MCF 10A (cell line): ENCODE results near the gene PDE8B. TPM values are rescaled to one million over a fixed set of nuclear protein-coding genes. Genes with fewer than 3 reads are reported as not detected.

Experiments used
- BruUV-seq: library from RNA; stranded (reverse); fragments of 400-500 nt; replicated peaks from 2 replicates; lab custom pipeline; 2021; lab: Mats Ljungman, UMichigan
- CTCF ChIA-PET: fragments of 300-600 bp; sonication (Branson Sonifier 250); formaldehyde crosslinking; extraction: SDS; loops from one replicate; lab custom pipeline; 2021; ENCODE audit warnings: antibody characterized with exemption, inconsistent platforms; lab: Yijun Ruan, JAX
- POLR2A ChIA-PET: fragments of 300-600, 350-650 bp; sonication (Branson Sonifier 250); formaldehyde crosslinking; extraction: SDS; loops from one replicate; lab custom pipeline; 2020; ENCODE audit warnings: antibody characterized with exemption, inconsistent platforms; lab: Yijun Ruan, JAX
- DNase-seq: peaks from one replicate; pipeline ENCODE4 v3.0.0-alpha.2; 2018; ENCODE audit not compliant: unreplicated experiment
- H3K27ac Mint-ChIP-seq: one replicate; pipeline ENCODE4 v1.8.0; 2022; ENCODE audit warnings: mild to moderate bottlenecking, low read depth, mixed read lengths; ENCODE audit not compliant: unreplicated experiment
- H3K27me3 Mint-ChIP-seq: one replicate; pipeline ENCODE4 v1.8.0; 2022; ENCODE audit warnings: mixed read lengths; ENCODE audit not compliant: insufficient read depth, unreplicated experiment
- H3K36me3 Mint-ChIP-seq: one replicate; pipeline ENCODE4 v1.8.0; 2022; ENCODE audit warnings: mild to moderate bottlenecking, moderate library complexity, mixed read lengths; ENCODE audit not compliant: insufficient read depth, unreplicated experiment
- H3K4me1 Mint-ChIP-seq: one replicate; pipeline ENCODE4 v1.8.0; 2022; ENCODE audit warnings: mixed read lengths; ENCODE audit not compliant: insufficient read depth, unreplicated experiment
- H3K4me3 Mint-ChIP-seq: one replicate; pipeline ENCODE4 v1.8.0; 2022; ENCODE audit warnings: mild to moderate bottlenecking, moderate library complexity, mixed read lengths; ENCODE audit not compliant: unreplicated experiment
- H3K9me3 Mint-ChIP-seq: one replicate; pipeline ENCODE4 v1.8.0; 2022; ENCODE audit warnings: mixed read lengths; ENCODE audit not compliant: unreplicated experiment
- CTCF ChIP-seq: fragments of 200-600 bp; IDR thresholded peaks from one replicate; pipeline ENCODE4 v1.8.0; 2022; ENCODE audit warnings: antibody characterized with exemption, mild to moderate bottlenecking; ENCODE audit not compliant: unreplicated experiment
- intact Hi-C: fragments of 100-400 bp; cut with micrococcal nuclease; formaldehyde crosslinking; loops from 2 replicates; pipeline ENCODE4 v1.14.1; 2022
- total RNA-seq: library from RNA; stranded (reverse); gene quantifications from 2 replicates; pipeline ENCODE4 v1.2.3, GENCODE V29; 2022

The PDE8B gene
- total RNA-seq, 1 experiment from 2014 or later = not detected

DNA sequence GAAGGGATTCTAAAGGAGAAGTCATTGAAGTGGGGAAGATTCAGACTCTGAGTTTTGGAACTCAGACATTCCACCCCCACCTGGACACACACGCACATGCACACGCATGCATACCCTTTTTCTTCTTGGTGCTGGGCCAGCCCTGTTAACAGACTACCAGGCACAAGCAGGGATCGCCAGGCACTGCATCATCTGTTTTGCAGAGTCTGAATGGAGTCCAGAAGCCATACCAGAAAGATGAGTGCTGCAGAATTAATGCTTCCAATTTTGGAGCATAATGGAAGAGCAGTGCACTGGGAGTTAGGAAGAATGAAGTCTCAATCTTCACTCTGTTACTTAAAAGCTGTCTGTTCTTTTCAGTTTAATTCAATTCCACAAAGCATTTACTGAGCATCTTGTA lies 95.5 kb downstream of the PDE8B start:
- TF ChIP-seq CTCF = no peak
- Mint-ChIP-seq H3K36me3 (no peaks in the 10 kb centered on the region), H3K4me1 (no peaks in the 10 kb centered on the region), H3K9me3 (no peaks in the 10 kb centered on the region), H3K27me3 (no peaks in the 10 kb centered on the region), H3K27ac (no peak overlapping the region), H3K4me3 (no peak overlapping the region)
- intact Hi-C loops = no loop called here
- ChIA-PET CTCF (interaction anchor here (1.0 kb wide), 1 partner anchor 9 kb away, joined by 3 read pairs; no protein-coding TSS in a partner anchor), POLR2A (no interaction called here)
- BruUV-seq = no TSS peak
- no peak for DNase-seq

- intact Hi-C loops = no loop called here
- ChIA-PET POLR2A (no interaction called here), CTCF (interaction anchor here (0.5 to 1.0 kb wide), 2 partner anchors 8 to 186 kb away, joined by 3 read pairs; partner anchors contain the start of gene WDR41)
- no peak overlapping the region for H3K4me3 Mint-ChIP-seq
- no peaks in the 10 kb centered on the region for H3K4me1 Mint-ChIP-seq
- DNase-seq = no peak
- BruUV-seq = no TSS peak
- TF ChIP-seq CTCF = no peak
- no peaks in the 10 kb centered on the region for H3K27me3 Mint-ChIP-seq
- no peaks in the 10 kb centered on the region for H3K36me3 Mint-ChIP-seq
- H3K27ac Mint-ChIP-seq = no peak overlapping the region
- no peaks in the 10 kb centered on the region for H3K9me3 Mint-ChIP-seq
Observed at GRCh38 chr5:77306531-77306930, 96.1 kb downstream of the PDE8B start.

DNA sequence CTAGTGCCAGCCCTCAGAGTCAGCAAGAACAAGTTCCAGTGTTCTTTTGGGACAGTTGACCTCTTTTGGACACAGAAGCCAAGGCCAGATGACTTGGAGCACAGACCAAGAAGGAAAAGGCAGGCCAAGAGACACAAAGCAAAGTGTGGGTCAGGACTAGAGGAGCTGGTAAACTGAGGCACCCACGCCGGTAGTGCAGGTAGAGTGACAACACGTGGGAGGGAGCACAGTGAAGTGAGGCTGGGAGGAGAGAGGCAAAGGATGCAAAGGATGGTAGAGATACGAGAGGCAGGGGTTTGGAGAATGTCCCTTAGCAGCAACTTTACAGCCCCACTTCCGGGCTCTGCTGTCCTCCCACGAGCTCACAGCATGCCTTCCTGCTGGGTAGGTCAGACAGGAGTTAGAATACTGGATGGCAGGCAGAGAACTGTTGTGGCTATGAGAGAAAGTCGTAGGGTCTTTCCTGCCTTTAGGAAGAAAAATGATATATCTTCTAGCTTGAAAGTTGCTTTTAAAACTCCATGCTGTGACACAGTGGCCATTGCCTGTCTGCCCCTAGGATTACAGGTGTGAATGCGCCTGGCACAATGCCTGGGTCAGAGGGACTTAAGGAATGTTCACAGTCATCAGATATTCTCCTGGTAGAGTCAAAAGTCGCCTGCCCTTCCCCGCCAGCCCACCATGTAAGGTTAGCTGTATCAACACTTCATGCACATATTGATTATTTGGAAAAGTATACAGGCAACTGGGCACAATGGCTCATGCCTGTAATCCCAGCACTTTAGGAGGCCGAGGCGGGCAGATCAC lies 97.9 kb downstream of the PDE8B start:
- CTCF ChIA-PET = interaction anchor here (0.6 kb wide), 1 partner anchor 382 kb away, joined by 3 read pairs; no protein-coding TSS in a partner anchor

More for the DNA sequence above, 97.9 kb downstream of the PDE8B start:
- POLR2A ChIA-PET = no interaction called here
- no peaks in the 10 kb centered on the region for H3K36me3 Mint-ChIP-seq
- no peak for TF ChIP-seq CTCF
- intact Hi-C loops = no loop called here
- no peaks in the 10 kb centered on the region for H3K9me3 Mint-ChIP-seq
- no peak overlapping the region for H3K27ac Mint-ChIP-seq
- H3K4me3 Mint-ChIP-seq = no peak overlapping the region
- no peak for DNase-seq
- H3K27me3 Mint-ChIP-seq = no peaks in the 10 kb centered on the region
- no peaks in the 10 kb centered on the region for H3K4me1 Mint-ChIP-seq
- no TSS peak for BruUV-seq
